T-helper 22 cell (primary cell): Measurements from ENCODE around the gene FRAS1.

Experiments used
- DNase-seq: peaks from one replicate; pipeline ENCODE4 v3.0.0-alpha.2; 2020; ENCODE audit warnings: low read depth

The FRAS1 gene

GRCh38 chr4:78585633-78586032 is 528.5 kb downstream of the FRAS1 start:
- no peak for DNase-seq

DNA sequence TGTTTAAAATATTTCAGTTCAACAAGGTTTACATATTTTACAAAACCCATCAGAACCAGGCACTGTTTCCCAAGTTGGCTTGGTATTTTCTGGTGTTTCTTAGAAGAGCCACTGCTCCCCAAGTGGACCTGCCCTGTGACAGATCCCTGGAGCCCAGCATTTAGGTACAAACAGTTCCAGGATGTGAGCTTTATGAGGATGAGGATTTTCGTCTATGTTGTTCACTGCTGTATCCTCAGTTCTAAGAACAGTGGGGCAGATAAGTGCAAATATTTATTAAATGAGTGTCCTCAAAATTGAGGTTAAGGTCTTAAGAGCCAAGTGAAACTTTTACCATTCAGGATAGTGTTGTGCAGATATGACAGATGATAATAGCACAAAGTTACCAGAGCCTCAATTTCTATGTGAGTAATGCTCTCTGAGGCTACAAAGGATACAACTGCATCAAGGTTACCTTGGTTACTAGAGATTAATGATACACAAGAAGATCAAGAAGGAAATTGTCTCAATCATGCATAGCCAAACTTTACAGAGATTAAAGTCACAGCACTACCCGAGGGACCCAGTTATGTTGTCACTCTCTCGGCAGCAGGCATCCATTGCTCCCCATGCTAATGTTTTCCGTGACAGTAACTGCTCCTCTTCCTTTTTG is 531.9 kb downstream of the FRAS1 start:
- no peak for DNase-seq

DNA sequence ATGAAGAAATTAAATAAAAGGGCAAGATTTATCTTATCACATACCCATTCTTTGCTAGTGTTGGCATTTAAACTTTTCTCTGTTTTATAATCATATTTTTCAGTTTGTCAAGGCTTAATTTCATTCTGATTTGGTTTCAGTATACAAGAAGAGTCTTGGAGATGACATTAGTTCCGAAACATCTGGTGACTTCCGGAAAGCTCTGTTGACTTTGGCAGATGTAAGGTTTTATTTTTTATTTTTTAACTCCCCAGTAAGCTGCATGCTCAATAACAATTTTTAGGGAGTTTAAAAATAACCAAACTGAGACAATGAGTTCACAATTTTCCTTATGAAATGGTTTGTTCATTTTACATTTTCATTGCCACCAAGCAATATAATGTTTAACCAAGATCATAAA is 534.3 kb downstream of the FRAS1 start:
- DNase-seq, result no peak

- DNase-seq, result no peak
Observed at GRCh38 chr4:78592088-78592783, 535.1 kb downstream of the FRAS1 start.
